ENCODE results near the gene WNT3A.

WNT3A gene

DNA sequence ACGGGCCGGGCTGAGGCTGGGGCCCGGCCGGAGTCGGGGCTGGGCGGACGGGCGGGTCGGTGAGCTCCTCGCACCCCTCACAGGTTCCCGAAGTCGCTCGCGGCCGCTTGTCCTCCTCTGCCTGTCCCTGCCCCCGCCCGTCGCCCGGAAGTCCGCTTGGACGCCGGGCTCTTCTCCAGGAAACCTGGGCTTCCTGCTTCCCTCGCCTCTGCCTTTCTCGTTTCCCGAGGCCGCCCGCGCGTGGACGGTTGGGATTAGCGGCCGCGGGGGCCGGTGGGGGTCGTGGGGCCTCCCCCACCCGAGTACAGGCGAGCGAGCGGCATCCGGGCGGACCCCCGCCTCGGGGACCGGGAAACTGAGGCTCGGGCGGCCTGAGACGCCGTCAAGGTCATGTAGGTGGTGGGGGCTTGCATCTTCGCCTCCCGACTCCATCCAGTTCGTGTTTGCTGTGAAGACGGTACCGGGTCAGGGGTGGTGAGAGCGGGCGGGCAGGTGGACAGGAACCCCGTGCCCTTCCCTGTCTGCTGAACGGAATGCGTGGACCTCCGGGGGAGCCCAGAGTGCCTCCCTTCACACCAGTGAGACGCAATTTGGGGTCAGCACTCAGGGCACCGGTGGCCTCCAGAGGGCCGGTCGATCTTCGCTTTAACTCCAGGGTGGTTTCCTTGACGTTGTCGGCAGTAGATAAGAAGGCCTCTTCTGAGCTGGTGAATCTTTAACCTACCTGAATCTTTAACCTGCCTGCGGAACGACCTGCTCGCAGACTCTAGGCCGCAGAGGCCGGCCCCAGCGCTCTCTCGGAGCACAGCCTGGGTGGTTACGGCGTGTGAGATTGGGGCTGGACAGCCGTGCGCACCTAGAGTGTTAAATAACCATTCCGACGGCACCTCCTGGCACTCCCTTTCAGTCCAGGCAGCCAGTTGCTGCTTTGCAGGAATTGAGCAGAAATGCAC is 76.4 kb downstream of the WNT3A start:
- peaks cover 4% of the 10 kb centered on the region for H3K36me3 ChIP-seq (ENCODE audit: control insufficient read depth, insufficient read depth, low read length)
- TF ChIP-seq, protein P1, sequence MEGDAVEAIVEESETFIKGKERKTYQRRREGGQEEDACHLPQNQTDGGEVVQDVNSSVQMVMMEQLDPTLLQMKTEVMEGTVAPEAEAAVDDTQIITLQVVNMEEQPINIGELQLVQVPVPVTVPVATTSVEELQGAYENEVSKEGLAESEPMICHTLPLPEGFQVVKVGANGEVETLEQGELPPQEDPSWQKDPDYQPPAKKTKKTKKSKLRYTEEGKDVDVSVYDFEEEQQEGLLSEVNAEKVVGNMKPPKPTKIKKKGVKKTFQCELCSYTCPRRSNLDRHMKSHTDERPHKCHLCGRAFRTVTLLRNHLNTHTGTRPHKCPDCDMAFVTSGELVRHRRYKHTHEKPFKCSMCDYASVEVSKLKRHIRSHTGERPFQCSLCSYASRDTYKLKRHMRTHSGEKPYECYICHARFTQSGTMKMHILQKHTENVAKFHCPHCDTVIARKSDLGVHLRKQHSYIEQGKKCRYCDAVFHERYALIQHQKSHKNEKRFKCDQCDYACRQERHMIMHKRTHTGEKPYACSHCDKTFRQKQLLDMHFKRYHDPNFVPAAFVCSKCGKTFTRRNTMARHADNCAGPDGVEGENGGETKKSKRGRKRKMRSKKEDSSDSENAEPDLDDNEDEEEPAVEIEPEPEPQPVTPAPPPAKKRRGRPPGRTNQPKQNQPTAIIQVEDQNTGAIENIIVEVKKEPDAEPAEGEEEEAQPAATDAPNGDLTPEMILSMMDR (IDR thresholded peaks at IDR 0.05; ENCODE audit: insufficient read depth, low read length, poor library complexity, severe bottlenecking): no peak
- H3K27me3 ChIP-seq (replicated peaks; ENCODE audit: control insufficient read depth, insufficient read depth, low read length): no peaks in the 10 kb centered on the region
- peak; percentile 63 for DNase-seq (ENCODE audit: extremely low read depth, insufficient read length)
- H3K4me3 ChIP-seq (replicated peaks; ENCODE audit: low read depth, low read length): peak overlapping the region; percentile 99

DNA sequence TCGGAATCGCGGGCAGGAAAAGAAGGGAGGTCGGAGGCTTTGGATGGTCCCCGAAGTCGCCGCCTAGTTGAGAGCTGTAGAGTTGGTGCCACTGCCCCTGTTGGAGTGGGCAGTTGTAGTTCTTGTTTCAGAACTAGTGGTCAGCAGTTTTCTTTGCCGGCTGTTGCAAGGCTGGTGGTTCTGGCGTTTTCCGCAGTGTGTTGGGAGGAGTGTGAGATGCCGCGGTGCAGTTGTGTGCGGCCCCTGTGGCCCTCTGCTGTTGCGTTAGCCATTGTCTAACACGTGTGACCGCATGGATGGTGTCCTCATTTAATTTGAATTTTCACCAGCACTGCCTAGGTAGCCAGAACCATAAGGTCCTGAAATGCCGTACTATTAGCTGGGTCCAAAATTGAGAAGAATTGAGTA is 77.1 kb downstream of the WNT3A start:
- H3K4me3 ChIP-seq (replicated peaks; ENCODE audit: low read depth, low read length): peak overlapping the region; percentile 99
- H3K27me3 ChIP-seq (replicated peaks; ENCODE audit: control insufficient read depth, insufficient read depth, low read length): no peaks in the 10 kb centered on the region
- no peak for DNase-seq (ENCODE audit: extremely low read depth, insufficient read length)
- H3K36me3 ChIP-seq (ENCODE audit: control insufficient read depth, insufficient read depth, low read length): peaks cover 7% of the 10 kb centered on the region
- TF ChIP-seq, protein P1 (IDR thresholded peaks at IDR 0.05; ENCODE audit: insufficient read depth, low read length, poor library complexity, severe bottlenecking): no peak

DNA sequence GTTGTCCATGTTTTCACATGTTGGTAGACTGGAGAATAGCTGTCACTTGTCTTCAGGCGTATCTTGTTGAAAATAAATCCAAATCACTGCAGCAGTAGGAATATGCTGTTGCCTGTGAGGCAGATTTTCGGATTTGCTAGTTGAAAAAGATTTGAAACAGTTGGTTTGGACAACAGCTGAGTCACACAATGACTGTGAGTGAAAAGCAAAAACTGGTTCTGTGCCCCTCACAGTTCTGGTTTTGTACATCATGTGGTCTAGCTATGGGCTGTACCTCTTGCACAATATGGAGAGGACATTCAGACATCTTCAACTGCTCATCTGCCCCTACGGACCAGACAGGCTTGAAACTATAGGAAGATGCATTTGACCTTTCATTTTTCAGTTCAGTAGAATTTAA is 77.5 kb downstream of the WNT3A start:
- Histone ChIP-seq H3K27me3 (replicated peaks; ENCODE audit: control insufficient read depth, insufficient read depth, low read length) (no peaks in the 10 kb centered on the region), H3K36me3 (ENCODE audit: control insufficient read depth, insufficient read depth, low read length) (peaks cover 7% of the 10 kb centered on the region), H3K4me3 (replicated peaks; ENCODE audit: low read depth, low read length) (peak overlapping the region; percentile 99)
- no peak for DNase-seq (ENCODE audit: extremely low read depth, insufficient read length)
- TF ChIP-seq, protein P1 (IDR thresholded peaks at IDR 0.05; ENCODE audit: insufficient read depth, low read length, poor library complexity, severe bottlenecking): no peak

DNA sequence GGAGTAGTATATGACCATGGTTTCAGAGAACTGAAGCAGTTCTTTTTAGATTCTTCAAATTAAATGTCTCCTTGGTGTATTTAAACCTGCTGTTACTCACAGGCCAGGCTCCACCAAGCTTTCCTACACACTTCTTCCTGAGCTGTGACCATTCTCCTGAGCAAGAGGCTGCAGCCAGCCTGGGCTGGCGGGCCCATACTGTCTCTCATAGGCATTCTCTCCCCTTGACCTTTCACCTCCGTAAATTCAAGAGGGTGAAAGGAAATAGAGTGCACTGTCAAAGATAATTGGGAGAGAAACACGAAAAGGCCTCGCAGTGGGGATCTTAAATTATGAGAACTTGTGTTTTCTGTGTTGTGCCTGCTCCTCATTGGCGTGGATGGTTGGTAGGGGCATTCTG is 78.0 kb downstream of the WNT3A start:
- H3K4me3 ChIP-seq (replicated peaks; ENCODE audit: low read depth, low read length): peak overlapping the region; percentile 99
- TF ChIP-seq, protein P1 (IDR thresholded peaks at IDR 0.05; ENCODE audit: insufficient read depth, low read length, poor library complexity, severe bottlenecking): no peak
- peaks cover 9% of the 10 kb centered on the region for H3K36me3 ChIP-seq (ENCODE audit: control insufficient read depth, insufficient read depth, low read length)
- H3K27me3 ChIP-seq (replicated peaks; ENCODE audit: control insufficient read depth, insufficient read depth, low read length): no peaks in the 10 kb centered on the region
- no peak for DNase-seq (ENCODE audit: extremely low read depth, insufficient read length)

DNA sequence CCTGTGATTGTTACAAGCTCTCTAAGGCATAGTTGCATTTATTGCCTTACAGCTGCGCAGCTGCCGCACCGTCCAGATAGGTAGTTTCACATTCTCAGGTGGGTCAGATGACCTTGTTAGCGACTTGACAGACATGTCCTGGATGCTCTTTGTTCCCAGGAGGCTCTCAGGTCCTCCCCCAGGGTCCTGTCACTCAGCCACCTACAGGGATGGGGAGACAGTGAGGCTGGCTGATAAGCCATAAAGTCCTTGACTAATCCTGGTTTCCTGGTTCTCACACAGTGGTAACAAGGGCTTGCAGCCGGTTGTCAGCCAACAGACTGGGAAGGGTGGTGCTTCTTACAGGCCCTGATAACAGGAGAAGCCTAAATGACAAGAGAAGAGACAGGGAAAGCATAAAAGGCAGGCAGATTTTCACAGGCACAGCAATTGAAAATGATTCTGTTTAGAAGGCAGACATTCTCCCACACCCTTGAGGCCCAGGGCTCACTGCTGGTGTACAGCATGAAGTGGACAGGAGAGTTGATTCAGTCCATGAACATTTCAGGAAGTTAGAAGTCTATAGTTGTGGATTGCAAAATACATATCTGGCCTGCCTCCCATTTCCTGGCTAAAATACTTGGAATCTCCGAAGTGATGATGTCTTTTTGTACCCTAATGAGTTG is 78.6 kb downstream of the WNT3A start:
- H3K4me3 ChIP-seq (replicated peaks; ENCODE audit: low read depth, low read length): peak overlapping the region; percentile 99
- no peak for DNase-seq (ENCODE audit: extremely low read depth, insufficient read length)

More for the DNA sequence above, 78.6 kb downstream of the WNT3A start:
- Histone ChIP-seq H3K27me3 (replicated peaks; ENCODE audit: control insufficient read depth, insufficient read depth, low read length) (no peaks in the 10 kb centered on the region), H3K36me3 (ENCODE audit: control insufficient read depth, insufficient read depth, low read length) (peaks cover 15% of the 10 kb centered on the region)
- TF ChIP-seq, protein P1 (IDR thresholded peaks at IDR 0.05; ENCODE audit: insufficient read depth, low read length, poor library complexity, severe bottlenecking): no peak

Measured in GM06990 (cell line).